Activated CD4-positive, alpha-beta T cell treated with anti-CD3 and anti-CD28 coated beads for 36 hours (primary cell): Measurements from ENCODE around the gene RAB8B. TPM values are rescaled to one million over a fixed set of nuclear protein-coding genes. Genes with fewer than 3 reads are reported as not detected.

Experiments
- ATAC-seq: fragments of 200-7000 bp; cut with Tn5 transposase; one replicate; pipeline ENCODE4 v1.10.0; 2021; ENCODE audit warnings: mild to moderate bottlenecking, moderate library complexity
- CTCF ChIA-PET: fragments of 350-600 bp; sonication (Branson Sonifier 250); formaldehyde crosslinking; loops from one replicate; lab custom pipeline; 2021; ENCODE audit warnings: antibody characterized with exemption; lab: Charles Lee
- POLR2A ChIA-PET: fragments of 350-600 bp; sonication (Branson Sonifier 250); formaldehyde crosslinking; loops from one replicate; lab custom pipeline; 2021; ENCODE audit warnings: antibody characterized with exemption, inconsistent platforms; lab: Charles Lee
- DNase-seq: peaks from one replicate; pipeline ENCODE4 v3.0.0-alpha.2; 2020
- H3K27ac Mint-ChIP-seq: one replicate; pipeline ENCODE4 v1.8.0; 2021; ENCODE audit warnings: mixed read lengths
- H3K27me3 Mint-ChIP-seq: one replicate; pipeline ENCODE4 v1.8.0; 2021; ENCODE audit warnings: mixed read lengths
- H3K36me3 Mint-ChIP-seq: one replicate; pipeline ENCODE4 v1.8.0; 2021; ENCODE audit warnings: low read depth, mixed read lengths
- H3K4me1 Mint-ChIP-seq: one replicate; pipeline ENCODE4 v1.8.0; 2021; ENCODE audit warnings: mixed read lengths
- H3K4me3 Mint-ChIP-seq: one replicate; pipeline ENCODE4 v1.8.0; 2021; ENCODE audit warnings: mild to moderate bottlenecking, moderate library complexity, mixed read lengths
- H3K9me3 Mint-ChIP-seq: one replicate; pipeline ENCODE4 v1.8.0; 2021; ENCODE audit warnings: low read depth, mixed read lengths
- intact Hi-C, 2 experiments: fragments of 100-400 bp; cut with DNase I in 1 of 2; cut with micrococcal nuclease in 1 of 2; formaldehyde crosslinking; loops; one replicate each; pipeline versions ENCODE4 v1.14.2 to v1.15.1; 2022 to 2024; cut with DNase I, micrococcal nuclease
- total RNA-seq, 2 experiments: library from RNA; stranded (reverse); gene quantifications; one replicate each; pipeline ENCODE4 v1.2.3, GENCODE V29; 2021

The RAB8B gene
- total RNA-seq, 2 experiments from 2014 or later: 147 to 260 TPM

- intact Hi-C loops: loop anchor here (5.0 to 10.0 kb wide), 3 partner anchors 242 to 318 kb away; partner anchors contain the start of gene TPM1 (in 1 of the 2)
- H3K36me3 Mint-ChIP-seq: peaks cover 3% of the 10 kb centered on the region
- H3K4me3 Mint-ChIP-seq: no peak overlapping the region
- H3K27ac Mint-ChIP-seq: no peak overlapping the region
- peaks cover 11% of the 10 kb centered on the region for H3K4me1 Mint-ChIP-seq
- ChIA-PET CTCF (interaction anchor here (0.5 to 3.4 kb wide), 5 partner anchors 22 to 152 kb away, joined by 3 to 33 read pairs (median 4); no protein-coding TSS in a partner anchor), POLR2A (no interaction called here)
- no peak for ATAC-seq
- no peaks in the 10 kb centered on the region for H3K27me3 Mint-ChIP-seq
- H3K9me3 Mint-ChIP-seq: no peaks in the 10 kb centered on the region
- DNase-seq: no peak
Measured at GRCh38 chr15:63287109-63287508, 97.7 kb downstream of the RAB8B start.

- POLR2A ChIA-PET: no interaction called here
- intact Hi-C loops: loop anchor here (1.0 to 10.0 kb wide), 5 partner anchors 115 to 778 kb away; partner anchors contain the start of gene TPM1 (in 1 of the 2)
- H3K4me3 Mint-ChIP-seq: no peak overlapping the region
Measured at GRCh38 chr15:63288342-63288741, 98.9 kb downstream of the RAB8B start.

GRCh38 chr15:63288778-63289378 is 99.5 kb downstream of the RAB8B start:
- Mint-ChIP-seq H3K27ac (no peak overlapping the region), H3K4me1 (peaks cover 8% of the 10 kb centered on the region), H3K4me3 (no peak overlapping the region), H3K36me3 (peaks cover 3% of the 10 kb centered on the region), H3K27me3 (no peaks in the 10 kb centered on the region), H3K9me3 (no peaks in the 10 kb centered on the region)
- DNase-seq (no peak), ATAC-seq (peak; percentile 81)
- CTCF ChIA-PET: interaction anchor here (0.7 to 3.4 kb wide), 17 partner anchors 8 to 778 kb away, joined by 3 to 33 read pairs (median 4); no protein-coding TSS in a partner anchor
- POLR2A ChIA-PET: no interaction called here
- intact Hi-C loops: loop anchor here (1.0 to 10.0 kb wide), 6 partner anchors 113 to 778 kb away; partner anchors contain the start of gene TPM1 (in 1 of the 2)

More at GRCh38 chr15:63288342-63288741, 98.9 kb downstream of the RAB8B start:
- Mint-ChIP-seq H3K27ac (no peak overlapping the region), H3K4me1 (peaks cover 11% of the 10 kb centered on the region), H3K27me3 (no peaks in the 10 kb centered on the region), H3K36me3 (peaks cover 3% of the 10 kb centered on the region), H3K9me3 (no peaks in the 10 kb centered on the region)
- DNase-seq (no peak), ATAC-seq (no peak)
- CTCF ChIA-PET: interaction anchor here (0.6 to 3.4 kb wide), 16 partner anchors 9 to 778 kb away, joined by 3 to 33 read pairs (median 4); no protein-coding TSS in a partner anchor

- Mint-ChIP-seq H3K27ac (no peak overlapping the region), H3K9me3 (no peaks in the 10 kb centered on the region), H3K4me1 (peaks cover 7% of the 10 kb centered on the region), H3K36me3 (peaks cover 2% of the 10 kb centered on the region), H3K27me3 (no peaks in the 10 kb centered on the region), H3K4me3 (no peak overlapping the region)
- DNase-seq: no peak
- ATAC-seq: no peak
- ChIA-PET CTCF (interaction anchor here (0.7 to 3.6 kb wide), 13 partner anchors 11 to 244 kb away, joined by 3 to 27 read pairs (median 4); no protein-coding TSS in a partner anchor), POLR2A (interaction anchor here (0.6 kb wide), 1 partner anchor 134 kb away, joined by 3 read pairs; the partner anchor contains the start of gene RPS27L)
- intact Hi-C loops: no loop called here
Measured at GRCh38 chr15:63291507-63291906, 102.1 kb downstream of the RAB8B start.

GRCh38 chr15:63292241-63292640 is 102.8 kb downstream of the RAB8B start:
- no peak overlapping the region for H3K27ac Mint-ChIP-seq
- H3K4me3 Mint-ChIP-seq: no peak overlapping the region
- no peaks in the 10 kb centered on the region for H3K9me3 Mint-ChIP-seq
- ATAC-seq: no peak
- CTCF ChIA-PET: interaction anchor here (1.0 to 3.6 kb wide), 3 partner anchors 110 to 245 kb away, joined by 3 to 27 read pairs (median 12); no protein-coding TSS in a partner anchor
- peaks cover 7% of the 10 kb centered on the region for H3K4me1 Mint-ChIP-seq
- peaks cover 2% of the 10 kb centered on the region for H3K36me3 Mint-ChIP-seq
- POLR2A ChIA-PET: interaction anchor here (0.6 kb wide), 1 partner anchor 111 kb away, joined by 3 read pairs; no protein-coding TSS in a partner anchor
- DNase-seq: no peak
- intact Hi-C loops: no loop called here
- H3K27me3 Mint-ChIP-seq: no peaks in the 10 kb centered on the region

- no peaks in the 10 kb centered on the region for H3K9me3 Mint-ChIP-seq
- CTCF ChIA-PET: interaction anchor here (1.0 to 3.6 kb wide), 4 partner anchors 109 to 245 kb away, joined by 3 to 27 read pairs (median 8); no protein-coding TSS in a partner anchor
- ATAC-seq (no peak), DNase-seq (no peak)
- intact Hi-C loops: no loop called here
- H3K27me3 Mint-ChIP-seq: no peaks in the 10 kb centered on the region
- no peak overlapping the region for H3K4me3 Mint-ChIP-seq
- peaks cover 2% of the 10 kb centered on the region for H3K36me3 Mint-ChIP-seq
- POLR2A ChIA-PET: no interaction called here
- H3K4me1 Mint-ChIP-seq: peaks cover 7% of the 10 kb centered on the region
- no peak overlapping the region for H3K27ac Mint-ChIP-seq
Measured at GRCh38 chr15:63292771-63293170, 103.4 kb downstream of the RAB8B start.

DNA sequence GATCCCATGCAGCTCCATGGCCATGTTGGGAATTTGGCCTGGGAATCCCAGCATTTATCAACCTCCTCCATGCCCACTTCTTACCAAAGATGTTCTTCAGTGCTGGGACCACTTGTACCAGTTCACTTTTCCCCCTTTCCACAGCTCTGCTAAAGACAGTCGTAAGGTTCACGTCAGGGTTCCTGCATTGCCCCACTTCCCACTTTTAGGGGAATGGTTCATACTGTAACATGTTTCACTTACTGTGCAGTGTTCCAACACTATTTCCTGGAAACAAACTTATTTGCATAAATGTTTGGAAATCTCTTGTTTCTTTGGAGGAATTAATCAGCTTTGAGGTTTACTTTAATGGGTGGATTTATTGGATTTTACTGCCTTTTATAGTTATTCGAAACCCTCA is 105.0 kb downstream of the RAB8B start:
- intact Hi-C loops: no loop called here
- no peaks in the 10 kb centered on the region for H3K4me1 Mint-ChIP-seq
- no peak overlapping the region for H3K4me3 Mint-ChIP-seq
- no peaks in the 10 kb centered on the region for H3K9me3 Mint-ChIP-seq
- H3K36me3 Mint-ChIP-seq: peaks cover 2% of the 10 kb centered on the region
- ATAC-seq (no peak), DNase-seq (no peak)
- POLR2A ChIA-PET: no interaction called here
- H3K27me3 Mint-ChIP-seq: no peaks in the 10 kb centered on the region
- CTCF ChIA-PET: interaction anchor here (1.4 to 1.6 kb wide), 2 partner anchors 108 to 172 kb away, joined by 3 to 4 read pairs; no protein-coding TSS in a partner anchor
- no peak overlapping the region for H3K27ac Mint-ChIP-seq

GRCh38 chr15:63295341-63295740 is 105.9 kb downstream of the RAB8B start:
- intact Hi-C loops: no loop called here
- Mint-ChIP-seq H3K36me3 (peaks cover 2% of the 10 kb centered on the region), H3K4me1 (no peaks in the 10 kb centered on the region), H3K27ac (no peak overlapping the region), H3K4me3 (no peak overlapping the region), H3K27me3 (no peaks in the 10 kb centered on the region), H3K9me3 (no peaks in the 10 kb centered on the region)
- CTCF ChIA-PET: interaction anchor here (1.0 to 1.6 kb wide), 5 partner anchors 45 to 247 kb away, joined by 3 to 8 read pairs (median 4); no protein-coding TSS in a partner anchor
- ATAC-seq: no peak
- DNase-seq: no peak
- POLR2A ChIA-PET: no interaction called here

GRCh38 chr15:63296195-63296594 is 106.8 kb downstream of the RAB8B start:
- H3K4me1 Mint-ChIP-seq: no peaks in the 10 kb centered on the region
- H3K27me3 Mint-ChIP-seq: no peaks in the 10 kb centered on the region
- H3K36me3 Mint-ChIP-seq: peaks cover 2% of the 10 kb centered on the region

DNA sequence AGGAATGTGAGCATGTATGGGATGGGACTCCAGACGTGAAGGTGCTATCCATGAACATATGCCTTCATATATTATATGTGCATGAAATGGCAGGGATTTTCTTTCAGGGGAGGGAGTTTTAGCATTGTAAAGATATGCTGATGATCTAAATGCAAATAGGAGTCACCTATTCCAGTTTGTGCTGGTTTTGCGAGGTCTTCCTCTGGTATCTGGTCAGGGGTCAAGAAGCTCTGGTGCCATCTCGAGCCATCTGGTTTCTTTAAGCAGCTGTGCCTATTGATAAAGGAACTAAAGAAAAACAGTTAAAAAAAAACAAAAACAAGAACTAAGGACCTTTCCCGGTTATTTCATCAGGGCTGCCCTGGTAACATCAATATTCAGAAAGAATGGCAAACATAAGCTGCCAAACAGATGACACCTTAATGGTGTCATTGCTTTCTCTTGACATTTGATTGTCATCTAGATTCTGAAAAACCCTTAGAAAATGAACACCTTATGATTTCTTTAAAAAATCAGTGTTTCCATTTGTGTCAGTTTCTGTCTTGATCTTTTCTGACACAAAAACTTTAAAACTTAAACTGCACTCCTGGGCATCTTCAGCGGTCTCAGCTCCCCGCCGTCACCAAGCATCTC is 110.7 kb downstream of the RAB8B start:
- no peak for ATAC-seq
- no peak overlapping the region for H3K27ac Mint-ChIP-seq
- no peak for DNase-seq
- H3K4me1 Mint-ChIP-seq: no peaks in the 10 kb centered on the region
- no peaks in the 10 kb centered on the region for H3K9me3 Mint-ChIP-seq
- intact Hi-C loops: no loop called here
- H3K27me3 Mint-ChIP-seq: no peaks in the 10 kb centered on the region
- ChIA-PET CTCF (interaction anchor here (1.3 kb wide), 2 partner anchors 18 to 44 kb away, joined by 3 read pairs; no protein-coding TSS in a partner anchor), POLR2A (no interaction called here)
- H3K36me3 Mint-ChIP-seq: peaks cover 3% of the 10 kb centered on the region
- H3K4me3 Mint-ChIP-seq: no peak overlapping the region

More at GRCh38 chr15:63296195-63296594, 106.8 kb downstream of the RAB8B start:
- Mint-ChIP-seq H3K27ac (no peak overlapping the region), H3K4me3 (no peak overlapping the region), H3K9me3 (no peaks in the 10 kb centered on the region)
- ChIA-PET CTCF (interaction anchor here (1.0 to 1.2 kb wide), 4 partner anchors 44 to 248 kb away, joined by 3 to 8 read pairs (median 4); no protein-coding TSS in a partner anchor), POLR2A (interaction anchor here (0.6 kb wide), 1 partner anchor 17 kb away, joined by 3 read pairs; no protein-coding TSS in a partner anchor)
- DNase-seq: no peak
- no peak for ATAC-seq
- intact Hi-C loops: no loop called here

DNA sequence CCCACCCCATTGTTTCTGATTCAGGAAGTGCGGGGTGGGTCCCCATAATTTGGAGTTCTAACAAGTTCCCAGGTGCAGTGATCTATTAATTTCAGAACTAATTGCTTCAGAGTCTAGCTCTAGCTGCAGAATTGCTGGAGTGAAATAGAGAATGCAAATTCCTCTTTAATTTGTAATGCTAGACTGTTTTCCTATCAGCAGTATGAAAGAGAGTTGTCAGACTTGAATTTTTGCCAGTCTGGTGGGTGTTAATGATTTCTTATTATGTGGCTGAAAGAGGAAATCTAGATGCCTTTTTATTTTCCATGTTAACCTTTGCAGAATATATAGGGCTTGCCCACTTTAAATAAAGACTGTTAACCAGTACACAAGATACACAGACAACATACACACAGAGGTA is 111.7 kb downstream of the RAB8B start:
- ATAC-seq: no peak
- H3K4me3 Mint-ChIP-seq: no peak overlapping the region
- no peak overlapping the region for H3K27ac Mint-ChIP-seq
- no peaks in the 10 kb centered on the region for H3K27me3 Mint-ChIP-seq
- ChIA-PET POLR2A (no interaction called here), CTCF (no interaction called here)
- intact Hi-C loops: no loop called here
- DNase-seq: no peak
- H3K4me1 Mint-ChIP-seq: no peaks in the 10 kb centered on the region
- H3K9me3 Mint-ChIP-seq: no peaks in the 10 kb centered on the region
- H3K36me3 Mint-ChIP-seq: peaks cover 10% of the 10 kb centered on the region
